Measurements from ENCODE around the gene ZNF668.

ZNF668 gene

GRCh38 chr16:31064882-31065461, 9.1 kb downstream of the ZNF668 start:
- Mint-ChIP-seq H3K27ac (peak overlapping the region; percentile 84), H3K9me3 (no peaks in the 10 kb centered on the region)
- TF ChIP-seq, protein P1, sequence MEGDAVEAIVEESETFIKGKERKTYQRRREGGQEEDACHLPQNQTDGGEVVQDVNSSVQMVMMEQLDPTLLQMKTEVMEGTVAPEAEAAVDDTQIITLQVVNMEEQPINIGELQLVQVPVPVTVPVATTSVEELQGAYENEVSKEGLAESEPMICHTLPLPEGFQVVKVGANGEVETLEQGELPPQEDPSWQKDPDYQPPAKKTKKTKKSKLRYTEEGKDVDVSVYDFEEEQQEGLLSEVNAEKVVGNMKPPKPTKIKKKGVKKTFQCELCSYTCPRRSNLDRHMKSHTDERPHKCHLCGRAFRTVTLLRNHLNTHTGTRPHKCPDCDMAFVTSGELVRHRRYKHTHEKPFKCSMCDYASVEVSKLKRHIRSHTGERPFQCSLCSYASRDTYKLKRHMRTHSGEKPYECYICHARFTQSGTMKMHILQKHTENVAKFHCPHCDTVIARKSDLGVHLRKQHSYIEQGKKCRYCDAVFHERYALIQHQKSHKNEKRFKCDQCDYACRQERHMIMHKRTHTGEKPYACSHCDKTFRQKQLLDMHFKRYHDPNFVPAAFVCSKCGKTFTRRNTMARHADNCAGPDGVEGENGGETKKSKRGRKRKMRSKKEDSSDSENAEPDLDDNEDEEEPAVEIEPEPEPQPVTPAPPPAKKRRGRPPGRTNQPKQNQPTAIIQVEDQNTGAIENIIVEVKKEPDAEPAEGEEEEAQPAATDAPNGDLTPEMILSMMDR (IDR thresholded peaks at IDR 0.05) = no peak

DNA sequence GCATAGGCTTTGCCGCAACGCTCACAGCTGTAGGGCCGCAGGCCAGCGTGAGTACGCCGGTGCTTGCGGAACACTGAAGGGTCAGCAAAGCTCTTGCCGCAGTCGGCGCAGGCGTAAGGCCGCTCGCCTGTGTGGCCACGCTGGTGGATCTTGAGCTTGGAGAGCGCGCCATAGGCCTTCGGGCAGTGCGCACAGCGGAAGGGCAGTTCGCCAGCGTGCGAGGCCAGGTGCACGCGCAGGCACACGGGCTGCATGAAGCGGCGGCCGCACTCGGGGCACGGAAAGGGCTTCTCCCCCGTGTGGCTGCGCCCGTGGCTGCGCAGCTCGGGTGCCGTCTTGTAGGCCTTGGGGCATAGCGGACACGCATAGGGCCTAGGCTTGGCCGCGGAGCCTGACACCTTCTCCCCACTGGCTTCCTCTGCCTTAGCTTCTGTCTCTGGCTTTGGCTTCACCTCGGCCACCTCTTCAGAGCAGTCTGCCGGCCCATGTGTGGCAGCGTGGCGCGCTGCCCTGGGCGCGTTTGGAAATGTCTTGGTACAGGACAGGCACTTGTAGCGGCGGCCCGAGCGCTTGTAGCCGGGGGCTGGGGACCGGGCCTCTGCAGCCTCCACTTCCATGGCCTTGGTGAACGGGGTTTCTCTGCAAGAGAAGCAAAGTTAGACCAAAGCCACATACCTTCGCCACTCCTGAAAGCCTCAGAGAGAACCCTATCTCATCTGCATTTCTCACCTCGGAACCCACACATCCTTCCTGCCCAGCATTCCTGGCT, 10.0 kb downstream of the ZNF668 start:
- TF ChIP-seq, protein P1 (IDR thresholded peaks at IDR 0.05) = no peak
- H3K36me3 Mint-ChIP-seq (ENCODE audit: low read depth) = peaks cover 54% of the 10 kb centered on the region
- H3K27ac Mint-ChIP-seq = no peak overlapping the region
- peaks cover 2% of the 10 kb centered on the region for H3K4me1 Mint-ChIP-seq
- no peaks in the 10 kb centered on the region for H3K9me3 Mint-ChIP-seq
- H3K4me3 Mint-ChIP-seq = no peak overlapping the region
- DNase-seq = no peak
- no peaks in the 10 kb centered on the region for H3K27me3 Mint-ChIP-seq (ENCODE audit: low read depth, poor library complexity)

More at GRCh38 chr16:31064882-31065461, 9.1 kb downstream of the ZNF668 start:
- Mint-ChIP-seq H3K27me3 (ENCODE audit: low read depth, poor library complexity) (no peaks in the 10 kb centered on the region), H3K36me3 (ENCODE audit: low read depth) (peaks cover 54% of the 10 kb centered on the region), H3K4me1 (peaks cover 7% of the 10 kb centered on the region), H3K4me3 (no peak overlapping the region)
- no peak for DNase-seq

- Mint-ChIP-seq H3K4me1 (no peaks in the 10 kb centered on the region), H3K9me3 (no peaks in the 10 kb centered on the region), H3K27me3 (ENCODE audit: low read depth, poor library complexity) (no peaks in the 10 kb centered on the region), H3K27ac (no peak overlapping the region), H3K36me3 (ENCODE audit: low read depth) (peaks cover 52% of the 10 kb centered on the region), H3K4me3 (no peak overlapping the region)
- DNase-seq = no peak
- TF ChIP-seq, protein P1 (IDR thresholded peaks at IDR 0.05) = no peak
Measured at GRCh38 chr16:31063495-31063842, 10.6 kb downstream of the ZNF668 start.

DNA sequence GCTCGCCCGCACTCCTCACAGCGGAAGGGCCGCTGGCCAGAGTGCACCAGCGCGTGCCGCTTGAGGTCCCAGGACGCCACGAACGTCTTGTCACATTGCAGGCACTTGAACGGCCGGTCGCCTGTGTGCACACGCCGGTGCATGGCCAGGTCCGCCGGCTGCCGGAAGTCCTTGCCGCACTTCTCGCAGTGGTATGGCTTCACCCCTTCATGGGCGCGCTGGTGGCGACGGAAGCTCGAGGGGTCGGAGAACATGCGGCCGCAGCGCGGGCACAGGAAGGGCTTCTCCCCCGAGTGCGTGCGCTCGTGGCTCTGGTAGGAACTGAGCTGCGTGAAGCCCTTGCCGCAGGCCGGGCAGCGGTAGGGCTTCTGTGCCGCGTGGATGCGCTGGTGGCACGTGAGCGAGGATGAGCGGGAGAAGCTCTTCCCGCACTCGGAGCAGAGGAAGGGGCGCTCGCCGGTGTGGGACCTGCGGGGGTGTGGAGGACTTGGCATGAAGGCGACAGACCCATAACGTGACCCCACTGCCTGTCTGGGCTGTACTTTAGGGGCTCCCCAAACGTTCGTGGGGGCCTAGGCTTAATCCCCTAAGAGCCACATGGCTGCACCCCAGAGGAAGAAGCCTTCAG, 12.1 kb downstream of the ZNF668 start:
- H3K9me3 Mint-ChIP-seq = no peaks in the 10 kb centered on the region
- H3K27me3 Mint-ChIP-seq (ENCODE audit: low read depth, poor library complexity) = no peaks in the 10 kb centered on the region
- H3K27ac Mint-ChIP-seq = no peak overlapping the region
- TF ChIP-seq, protein P1 (IDR thresholded peaks at IDR 0.05) = no peak
- H3K36me3 Mint-ChIP-seq (ENCODE audit: low read depth) = peaks cover 52% of the 10 kb centered on the region
- no peak for DNase-seq
- H3K4me1 Mint-ChIP-seq = no peaks in the 10 kb centered on the region
- no peak overlapping the region for H3K4me3 Mint-ChIP-seq

DNA sequence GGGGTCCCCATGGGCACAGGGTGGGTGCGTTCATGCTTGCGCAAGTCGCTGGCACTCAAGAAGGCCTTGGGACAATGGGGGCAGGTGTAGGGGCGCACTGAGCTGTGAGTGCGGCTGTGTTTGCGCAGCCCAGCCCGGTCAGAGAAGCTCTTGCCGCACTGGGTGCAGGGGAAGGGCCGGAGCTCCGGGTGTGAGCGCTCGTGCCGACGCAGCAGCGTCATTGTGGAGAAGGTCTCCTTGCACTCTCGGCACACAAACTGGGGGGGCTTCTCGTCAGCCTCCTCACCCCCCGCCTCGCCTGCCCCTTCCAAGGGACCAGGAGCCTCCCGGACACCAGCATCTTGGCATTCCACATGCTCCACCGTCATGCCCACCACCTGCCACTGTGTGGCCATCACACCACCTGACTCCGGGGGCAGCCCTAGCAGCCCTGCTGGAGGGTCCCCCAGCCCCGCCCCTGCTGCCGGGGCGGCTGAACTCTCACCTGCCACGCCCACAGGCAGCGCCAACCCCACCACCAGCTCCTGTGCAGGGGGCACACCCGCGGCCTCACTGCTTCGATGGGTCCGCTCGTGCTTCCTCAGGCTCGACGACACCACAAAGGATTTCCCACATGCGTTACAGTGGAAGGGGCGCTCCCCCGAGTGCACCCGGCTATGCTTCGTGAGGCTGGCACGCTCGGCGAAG, 12.8 kb downstream of the ZNF668 start:
- TF ChIP-seq, protein P1 (IDR thresholded peaks at IDR 0.05) = no peak
- H3K4me3 Mint-ChIP-seq = no peak overlapping the region
- H3K4me1 Mint-ChIP-seq = no peaks in the 10 kb centered on the region
- no peak overlapping the region for H3K27ac Mint-ChIP-seq
- H3K27me3 Mint-ChIP-seq (ENCODE audit: low read depth, poor library complexity) = peaks cover 4% of the 10 kb centered on the region
- no peaks in the 10 kb centered on the region for H3K9me3 Mint-ChIP-seq
- no peak for DNase-seq
- H3K36me3 Mint-ChIP-seq (ENCODE audit: low read depth) = peaks cover 51% of the 10 kb centered on the region

Data from nephron progenitor cell (in vitro differentiated cells).